IMR-90 (cell line): ENCODE data around the gene PTCD1. TPM values are rescaled to one million over a fixed set of nuclear protein-coding genes. Genes with fewer than 3 reads are reported as not detected.

ENCODE experiments used
- ATAC-seq: fragments of 200-7000 bp; cut with Tn5 transposase; 2 replicates; pipeline ENCODE4 v1.9.1; 2020; ENCODE audit warnings: low read depth, mild to moderate bottlenecking, moderate library complexity
- BruUV-seq: library from RNA; stranded (reverse); fragments of 400-500 nt; replicated peaks from 2 replicates; lab custom pipeline; 2021; lab: Mats Ljungman, UMichigan
- CTCF ChIA-PET: fragments of 300-600 bp; formaldehyde crosslinking; extraction: SDS; loops from one replicate; lab custom pipeline; 2021; ENCODE audit warnings: antibody characterized with exemption; lab: Yijun Ruan, JAX
- POLR2A ChIA-PET: fragments of 300-600 bp; sonication (Branson Sonifier 250); formaldehyde crosslinking; loops from one replicate; lab custom pipeline; 2022; ENCODE audit warnings: antibody characterized with exemption; ENCODE audit not compliant: unreplicated experiment; lab: Charles Lee
- DNase-seq: peaks from one replicate; pipeline ENCODE4 v3.0.0; 2013
- H2AFZ ChIP-seq: replicated peaks from 2 replicates; pipeline ENCODE3; 2013; ENCODE audit warnings: low read length, mild to moderate bottlenecking; ENCODE audit not compliant: poor library complexity
- H2AK5ac ChIP-seq: 2 replicates; pipeline ENCODE4 v1.6.1; 2013; ENCODE audit warnings: low read depth, low read length, inconsistent platforms
- H2AK9ac ChIP-seq: replicated peaks from 2 replicates; pipeline ENCODE3; 2013; ENCODE audit warnings: mild to moderate bottlenecking, low read depth, low read length, moderate library complexity; ENCODE audit not compliant: poor library complexity
- H2BK120ac ChIP-seq: 2 replicates; pipeline ENCODE4 v1.6.1; 2013; ENCODE audit warnings: low read depth, low read length, inconsistent platforms
- H2BK15ac ChIP-seq: 3 replicates; pipeline ENCODE4 v1.6.1; 2013; ENCODE audit warnings: low read depth, low read length, inconsistent platforms
- H2BK20ac ChIP-seq: 2 replicates; pipeline ENCODE4 v1.6.1; 2013; ENCODE audit warnings: low read depth, mild to moderate bottlenecking, inconsistent platforms, low read length, moderate library complexity
- H2BK5ac ChIP-seq: 2 replicates; pipeline ENCODE4 v1.6.1; 2013; ENCODE audit warnings: mild to moderate bottlenecking, low read depth, low read length, inconsistent platforms; ENCODE audit not compliant: poor library complexity, severe bottlenecking
- H3K14ac ChIP-seq: replicated peaks from 2 replicates; pipeline ENCODE4 v1.6.1; 2013; ENCODE audit warnings: low read depth, low read length, inconsistent platforms
- H3K18ac ChIP-seq: 2 replicates; pipeline ENCODE4 v1.6.1; 2013; ENCODE audit warnings: low read depth, low read length, control low read depth
- H3K23ac ChIP-seq: 2 replicates; pipeline ENCODE4 v1.6.1; 2013; ENCODE audit warnings: low read depth, low read length, inconsistent platforms
- H3K27ac ChIP-seq: 2 replicates; pipeline ENCODE4 v1.5.1; 2013; ENCODE audit warnings: mild to moderate bottlenecking, control low read depth, low read length; ENCODE audit not compliant: insufficient read depth
- H3K27me3 ChIP-seq: 2 replicates; pipeline ENCODE4 v1.6.1; 2013; ENCODE audit warnings: low read length; ENCODE audit not compliant: control insufficient read depth, insufficient read depth
- H3K36me3 ChIP-seq: 2 replicates; pipeline ENCODE4 v1.6.1; 2013; ENCODE audit warnings: low read length, mixed read lengths; ENCODE audit not compliant: control insufficient read depth, insufficient read depth
- H3K4ac ChIP-seq: 2 replicates; pipeline ENCODE4 v1.6.1; 2013; ENCODE audit warnings: low read depth, low read length, inconsistent platforms
- H3K4me1 ChIP-seq: 2 replicates; pipeline ENCODE4 v1.6.1; 2013; ENCODE audit warnings: low read length, mixed read lengths; ENCODE audit not compliant: control insufficient read depth, insufficient read depth
- H3K4me2 ChIP-seq: 2 replicates; pipeline ENCODE4 v1.6.1; 2013; ENCODE audit warnings: low read depth, mild to moderate bottlenecking, control low read depth, low read length, moderate library complexity
- H3K4me3 ChIP-seq: 2 replicates; pipeline ENCODE4 v1.5.1; 2013; ENCODE audit warnings: low read depth, mild to moderate bottlenecking, control low read depth, low read length, moderate library complexity; ENCODE audit not compliant: insufficient read depth
- H3K56ac ChIP-seq: 2 replicates; pipeline ENCODE4 v1.6.1; 2013; ENCODE audit warnings: low read length, inconsistent platforms; ENCODE audit not compliant: insufficient read depth; ENCODE audit errors: extremely low read depth
- H3K79me1 ChIP-seq, 2 experiments: 2 replicates each; pipeline ENCODE4 v1.6.1; 2013; ENCODE audit warnings: low read length in 2 of 2, inconsistent platforms in 1 of 2, low read depth in 1 of 2
- H3K9ac ChIP-seq: 2 replicates; pipeline ENCODE4 v1.6.1; 2013; ENCODE audit warnings: low read depth, low read length, control low read depth
- H3K9me1 ChIP-seq: 2 replicates; pipeline ENCODE4 v1.6.1; 2013; ENCODE audit warnings: low read length, inconsistent platforms; ENCODE audit not compliant: insufficient read depth
- H3K9me3 ChIP-seq: 2 replicates; pipeline ENCODE4 v1.6.1; 2013; ENCODE audit warnings: low read length; ENCODE audit not compliant: control insufficient read depth, insufficient read depth
- H4K20me1 ChIP-seq: 2 replicates; pipeline ENCODE4 v1.6.1; 2013; ENCODE audit warnings: low read length, inconsistent platforms; ENCODE audit not compliant: insufficient read depth
- H4K5ac ChIP-seq: 2 replicates; pipeline ENCODE4 v1.6.1; 2013; ENCODE audit warnings: mild to moderate bottlenecking, low read depth, low read length, control low read depth
- H4K8ac ChIP-seq, 2 experiments: 2 replicates each; pipeline ENCODE4 v1.6.1; 2013; ENCODE audit warnings: low read depth in 2 of 2, low read length in 2 of 2, control low read depth in 1 of 2, inconsistent platforms in 1 of 2
- H4K91ac ChIP-seq: 2 replicates; pipeline ENCODE4 v1.6.1; 2013; ENCODE audit warnings: low read depth, low read length, inconsistent platforms; ENCODE audit not compliant: insufficient read depth
- CHD1 ChIP-seq: IDR thresholded peaks from 2 replicates; pipeline ENCODE4 v1.6.1; 2012; ENCODE audit warnings: low read depth, low read length, improper control_type of control experiment
- POLR2A ChIP-seq: IDR thresholded peaks from 2 replicates; pipeline ENCODE4 v1.6.1; 2012; ENCODE audit warnings: mild to moderate bottlenecking, low read depth, low read length
- WGBS, 2 experiments: methylation state at CpG; one replicate each; pipeline versions ENCODE4 v1.1.5 to v1.1.7; 2013; ENCODE audit warnings: missing lambda C conversion rate in 2 of 2; ENCODE audit not compliant: insufficient read length in 1 of 2; ENCODE audit errors: extremely low coverage in 2 of 2; 5-methylcytosine and 5-hydroxymethylcytosine counted together
- dilution Hi-C: fragments of 300-500 bp; cut with HindIII; formaldehyde crosslinking; loops from one replicate; pipeline ENCODE4 v1.14.3; 2018; ENCODE audit warnings: low sequenced_read_pairs; ENCODE audit not compliant: unreplicated experiment
- in situ Hi-C: fragments of 300-500 bp; cut with MboI; formaldehyde crosslinking; loops from 3 replicates; pipeline ENCODE4 v1.14.3; 2019; ENCODE audit warnings: low sequenced_read_pairs, inconsistent platforms, mixed read lengths
- intact Hi-C: fragments of 100-400 bp; cut with micrococcal nuclease; formaldehyde crosslinking; loops from 2 replicates; pipeline ENCODE4 v1.10.0; 2022
- polyA plus RNA-seq, 3 experiments: library from polyadenylated mRNA; depleted of rRNA; stranded (reverse); fragments of >200 nt; gene quantifications; 2 replicates each; pipeline ENCODE4 v1.2.3, GENCODE V29; 2012; ENCODE audit warnings: low replicate concordance in 1 of 3
- total RNA-seq: library from RNA; depleted of rRNA; stranded (reverse); fragments of >200 nt; gene quantifications from 2 replicates; pipeline ENCODE4 v1.2.3, GENCODE V29; 2012

PTCD1 gene
- total and polyA plus RNA-seq, 2 of the 4 experiments (the other 2 are of a cell fraction), result 2.2 to 4.0 TPM

DNA sequence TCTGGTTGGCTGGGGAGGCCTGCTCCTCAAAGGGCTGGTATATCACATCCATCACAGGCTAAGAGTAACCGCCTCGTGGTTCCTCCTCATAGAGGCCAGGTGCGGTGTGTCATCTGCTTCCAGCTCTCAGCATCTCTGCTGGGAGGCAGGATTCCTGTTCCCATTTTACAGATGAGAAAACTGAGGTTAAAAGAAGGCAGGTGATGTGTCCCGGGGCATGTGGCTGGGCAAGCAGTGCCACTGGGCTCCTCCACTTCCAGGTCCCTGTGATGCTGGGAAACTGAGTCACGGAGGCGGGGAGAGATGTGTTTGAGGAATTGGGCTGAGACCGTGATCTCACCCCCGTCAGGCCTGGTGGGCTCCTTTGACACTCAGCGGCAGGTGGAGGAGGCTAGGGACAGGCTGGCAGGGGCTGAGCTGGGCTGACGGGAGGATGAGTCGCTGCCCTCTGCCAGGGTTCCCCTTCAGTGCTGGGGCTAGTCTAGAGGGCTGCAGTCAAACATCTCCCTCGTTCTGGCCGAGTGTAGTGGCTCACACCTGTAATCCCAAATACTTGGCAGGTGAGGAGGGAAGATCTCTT is 54.7 kb downstream of the PTCD1 start:
- H3K23ac ChIP-seq, result no peak overlapping the region
- ChIA-PET CTCF (interaction anchor here (0.6 kb wide), 1 partner anchor 163 kb away, joined by 3 read pairs; no protein-coding TSS in a partner anchor), POLR2A (no interaction called here)
- no peak overlapping the region for H4K8ac ChIP-seq
- H3K18ac ChIP-seq, result no peak overlapping the region
- peaks cover 57% of the 10 kb centered on the region for H4K20me1 ChIP-seq
- WGBS, 2 experiments, result 98% methylated on average over 5 of the region's 13 CpGs; no CpG with 5 or more reads in 1 of the 2 experiments
- peaks cover 14% of the 10 kb centered on the region for H3K4me1 ChIP-seq
- BruUV-seq, result no TSS peak
- H2AK9ac ChIP-seq, result no peak overlapping the region
- no peak overlapping the region for H3K4me3 ChIP-seq
- no peak overlapping the region for H2BK120ac ChIP-seq
- H3K79me1 ChIP-seq, result peaks cover 21 to 70% of the 10 kb centered on the region in 2 experiments
- H3K4ac ChIP-seq, result no peak overlapping the region
- H2BK5ac ChIP-seq, result no peak overlapping the region
- no peak overlapping the region for H2AFZ ChIP-seq
- in situ Hi-C loops, result no loop called here
- H3K36me3 ChIP-seq, result peaks cover 21% of the 10 kb centered on the region
- no peak overlapping the region for H2BK15ac ChIP-seq
- H2AK5ac ChIP-seq, result no peak overlapping the region
- intact Hi-C loops, result no loop called here
- dilution Hi-C loops, result no loop called here
- H4K91ac ChIP-seq, result no peak overlapping the region
- H3K27ac ChIP-seq, result no peak overlapping the region
- ATAC-seq (no peak), DNase-seq (no peak)
- no peak overlapping the region for H3K9ac ChIP-seq
- H3K27me3 ChIP-seq, result no peaks in the 10 kb centered on the region
- no peak overlapping the region for H2BK20ac ChIP-seq
- no peak overlapping the region for H3K14ac ChIP-seq
- H4K5ac ChIP-seq, result no peak overlapping the region
- TF ChIP-seq POLR2A, result no peak
- no peak for TF ChIP-seq CHD1
- H3K9me1 ChIP-seq, result peaks cover 13% of the 10 kb centered on the region
- no peaks in the 10 kb centered on the region for H3K9me3 ChIP-seq
- no peak overlapping the region for H3K4me2 ChIP-seq
- no peak overlapping the region for H3K56ac ChIP-seq
